Gastroesophageal sphincter (tissue), 4 donors: Measurements from ENCODE around the gene CEP97. TPM values are rescaled to one million over a fixed set of nuclear protein-coding genes. Genes with fewer than 3 reads are reported as not detected.

Experiments used
- ATAC-seq: fragments of 150-250 bp; one replicate; pipeline ENCODE4 v1.9.1; 2016; ENCODE audit warnings: mild to moderate bottlenecking, moderate library complexity
- H3K27ac ChIP-seq, 4 donors: fragments of 200-600 bp; sonication (generic) in 3 of 4; 1 replicate in 3 of 4; 2 replicates in 1 of 4; pipeline ENCODE4 v1.5.1; 2016 to 2019
- H3K27me3 ChIP-seq: fragments of 200-600 bp; sonication (generic); one replicate; pipeline ENCODE4 v1.5.1; 2019
- H3K36me3 ChIP-seq, 2 donors: fragments of 200-600 bp; sonication (generic); one replicate each; pipeline ENCODE4 v1.5.1; 2019; ENCODE audit warnings: control low read depth in 1 of 2
- H3K4me1 ChIP-seq, 3 donors: fragments of 200-600 bp; sonication (generic); 1 replicate in 2 of 3; 2 replicates in 1 of 3; pipeline ENCODE4 v1.5.1; 2016 to 2019; ENCODE audit warnings: control low read depth in 2 of 3
- H3K4me3 ChIP-seq, 2 donors: fragments of 200-600 bp; sonication (generic); one replicate each; pipeline ENCODE4 v1.5.1; 2019; ENCODE audit warnings: mild to moderate bottlenecking in 1 of 2, moderate library complexity in 1 of 2
- H3K9me3 ChIP-seq, 3 donors: fragments of 200-600 bp; sonication (generic); one replicate each; pipeline ENCODE4 v1.5.1; 2017 to 2019; ENCODE audit warnings: control low read depth in 2 of 3
- EP300 ChIP-seq: sonication (generic); formaldehyde crosslinking; IDR thresholded peaks from one replicate; pipeline ENCODE4 v1.6.1; 2017; ENCODE audit warnings: antibody characterized with exemption, mild to moderate bottlenecking
- POLR2A ChIP-seq, 2 donors: fragments of 450-650 bp; IDR thresholded peaks; one replicate each; pipeline ENCODE4 v1.6.1; 2017; ENCODE audit warnings: antibody characterized with exemption in 2 of 2, mild to moderate bottlenecking in 2 of 2, moderate library complexity in 1 of 2
- POLR2AphosphoS5 ChIP-seq: sonication (generic); formaldehyde crosslinking; IDR thresholded peaks from one replicate; pipeline ENCODE4 v1.6.1; 2017; ENCODE audit warnings: antibody characterized with exemption
- WGBS, 2 donors: methylation state at CpG; one replicate each; pipeline ENCODE4 v1.1.5; 2018; ENCODE audit warnings: low coverage in 1 of 2; 5-methylcytosine and 5-hydroxymethylcytosine counted together
- total RNA-seq, 4 donors: library from RNA; depleted of rRNA; stranded (reverse); fragments of >200 nt; gene quantifications; one replicate each; pipeline ENCODE4 v1.1.0, GENCODE V29; 2016
- TF ChIP-seq, protein P1 (sequence below), 4 experiments: fragments of 200-600 bp in 2 of 4; fragments of 450-650 bp in 2 of 4; sonication (generic) in 1 of 4; IDR thresholded peaks; one replicate each; pipeline ENCODE4 v1.5.1; 2017 to 2019; ENCODE audit warnings: antibody characterized with exemption in 4 of 4, mild to moderate bottlenecking in 2 of 4, moderate library complexity in 2 of 4

Gene CEP97
- total RNA-seq, 4 donors from 2014 or later, result 7.8 to 11.4 (median 8.8) TPM

DNA sequence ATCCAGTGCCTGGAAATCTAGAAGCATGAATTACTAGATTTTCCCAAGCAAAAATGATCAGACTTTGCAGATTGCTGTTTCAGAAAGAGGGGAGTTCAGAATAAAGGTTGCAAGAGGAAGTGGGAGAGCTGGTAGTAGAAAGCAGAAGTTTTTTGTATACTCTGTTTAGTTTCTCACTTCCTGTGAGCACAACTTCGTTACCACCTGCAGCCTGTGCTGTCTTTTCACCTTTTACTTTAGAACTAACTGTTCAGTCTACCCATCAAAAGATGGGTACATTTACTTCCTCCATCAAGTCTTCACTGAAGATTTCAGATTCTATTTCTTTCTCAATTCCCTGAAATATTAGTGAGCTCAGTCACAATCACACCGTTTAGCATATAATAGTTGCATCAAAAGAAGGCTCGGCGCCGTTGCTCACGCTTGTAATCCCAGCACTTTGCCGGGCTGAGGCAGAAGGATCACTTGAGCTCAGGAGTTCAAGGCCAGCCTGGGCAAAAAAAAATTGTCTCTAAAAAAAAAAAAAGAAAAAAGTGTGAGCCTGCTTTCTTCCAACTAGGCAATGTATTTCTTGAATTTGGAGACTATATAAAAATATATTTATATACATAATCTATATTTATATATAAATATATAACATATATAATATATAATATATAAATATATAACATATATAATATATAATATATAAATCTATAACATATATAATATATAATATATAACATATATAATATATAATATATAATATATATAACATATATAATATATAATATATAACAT is 1.8 kb upstream of the CEP97 start:
- TF ChIP-seq POLR2A (IDR thresholded peaks at IDR 0.05), result no peak
- TF ChIP-seq, protein P1, sequence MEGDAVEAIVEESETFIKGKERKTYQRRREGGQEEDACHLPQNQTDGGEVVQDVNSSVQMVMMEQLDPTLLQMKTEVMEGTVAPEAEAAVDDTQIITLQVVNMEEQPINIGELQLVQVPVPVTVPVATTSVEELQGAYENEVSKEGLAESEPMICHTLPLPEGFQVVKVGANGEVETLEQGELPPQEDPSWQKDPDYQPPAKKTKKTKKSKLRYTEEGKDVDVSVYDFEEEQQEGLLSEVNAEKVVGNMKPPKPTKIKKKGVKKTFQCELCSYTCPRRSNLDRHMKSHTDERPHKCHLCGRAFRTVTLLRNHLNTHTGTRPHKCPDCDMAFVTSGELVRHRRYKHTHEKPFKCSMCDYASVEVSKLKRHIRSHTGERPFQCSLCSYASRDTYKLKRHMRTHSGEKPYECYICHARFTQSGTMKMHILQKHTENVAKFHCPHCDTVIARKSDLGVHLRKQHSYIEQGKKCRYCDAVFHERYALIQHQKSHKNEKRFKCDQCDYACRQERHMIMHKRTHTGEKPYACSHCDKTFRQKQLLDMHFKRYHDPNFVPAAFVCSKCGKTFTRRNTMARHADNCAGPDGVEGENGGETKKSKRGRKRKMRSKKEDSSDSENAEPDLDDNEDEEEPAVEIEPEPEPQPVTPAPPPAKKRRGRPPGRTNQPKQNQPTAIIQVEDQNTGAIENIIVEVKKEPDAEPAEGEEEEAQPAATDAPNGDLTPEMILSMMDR (IDR thresholded peaks at IDR 0.05), result no peak
- no peak for TF ChIP-seq EP300
- TF ChIP-seq POLR2AphosphoS5, result no peak
- WGBS, 2 donors, result 74 to 75% methylated on average over 6 to 7 of the region's 7 CpGs
- no peak for ATAC-seq
- no peak overlapping the region for H3K27ac ChIP-seq
- no peaks in the 10 kb centered on the region for H3K27me3 ChIP-seq
- H3K36me3 ChIP-seq, result peaks cover 0 to 3% of the 10 kb centered on the region in 2 donors
- no peak overlapping the region for H3K4me3 ChIP-seq
- H3K4me1 ChIP-seq, result peaks cover 0 to 22% (median 0%) of the 10 kb centered on the region in 3 donors
- H3K9me3 ChIP-seq, result no peaks in the 10 kb centered on the region

DNA sequence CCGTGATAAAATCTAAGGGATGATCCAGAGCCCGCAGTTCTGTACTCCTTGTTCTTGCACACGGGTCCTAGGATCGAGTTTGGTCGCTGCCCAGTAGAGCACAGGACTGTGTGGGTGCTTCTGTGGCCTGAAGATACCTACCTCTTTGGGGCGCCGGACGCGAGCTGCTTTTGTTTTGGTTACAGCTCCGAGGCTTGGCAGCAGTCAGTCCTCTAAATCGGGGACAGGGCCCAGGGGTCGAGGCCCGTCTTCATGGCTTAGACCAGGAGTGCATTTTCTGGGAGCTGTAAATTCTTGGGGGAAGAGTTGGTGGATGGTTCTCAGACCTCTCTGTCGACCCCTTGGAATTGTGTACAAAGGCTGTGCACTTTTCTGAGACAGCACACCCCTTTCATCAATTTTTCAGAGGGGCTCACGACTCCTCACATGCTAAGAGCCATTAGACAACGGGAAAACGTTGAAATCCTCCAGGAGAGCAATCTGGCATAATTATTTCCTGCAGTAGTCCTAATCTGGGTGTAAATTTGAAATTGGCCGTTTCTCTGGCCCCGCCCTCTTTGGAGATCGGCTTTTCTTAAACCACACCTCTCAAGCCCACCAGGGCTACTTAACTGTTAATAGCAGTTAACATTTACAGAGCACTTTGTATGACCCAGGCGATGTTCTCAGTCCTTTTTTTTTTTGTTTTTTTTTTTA is 928 bp downstream of the CEP97 start:
- TF ChIP-seq POLR2A (IDR thresholded peaks at IDR 0.05) (no peak), POLR2AphosphoS5 (no peak), EP300 (no peak)
- TF ChIP-seq, protein P1 (IDR thresholded peaks at IDR 0.05), result no peak
- peaks cover 0 to 27% of the 10 kb centered on the region in 2 donors for H3K36me3 ChIP-seq
- 0 to 1% methylated on average over 6 to 12 of the region's 21 CpGs for WGBS, 2 donors
- peak overlapping the region; percentile 78 to 80 for H3K4me3 ChIP-seq
- H3K9me3 ChIP-seq, result no peaks in the 10 kb centered on the region
- H3K27me3 ChIP-seq, result no peaks in the 10 kb centered on the region
- H3K4me1 ChIP-seq, result peaks cover 0 to 22% (median 0%) of the 10 kb centered on the region in 3 donors
- ATAC-seq, result no peak
- peak overlapping the region; percentile 26 to 86 (median 83) for H3K27ac ChIP-seq

DNA sequence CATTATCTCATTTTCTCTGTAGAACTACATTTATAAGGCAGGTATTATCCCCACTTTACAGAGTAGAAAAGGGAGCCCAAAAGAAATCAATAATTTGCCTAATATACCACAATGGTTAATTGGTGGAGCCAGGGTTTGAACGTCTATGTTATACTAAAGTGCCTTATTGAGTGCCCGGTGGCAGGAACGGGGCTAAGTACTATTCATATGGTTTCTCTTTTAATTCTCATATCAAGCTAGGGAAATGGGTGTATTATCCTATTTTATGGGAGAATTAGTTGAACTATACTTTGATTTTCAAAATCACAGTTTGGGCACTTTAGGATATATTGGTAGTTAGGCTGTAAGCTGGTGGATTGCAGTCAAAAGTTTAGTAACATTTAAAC is 1.5 kb downstream of the CEP97 start:
- ATAC-seq, result no peak
- 13 to 38% methylated on average over 3 of the region's 3 CpGs for WGBS, 2 donors
- Histone ChIP-seq H3K4me3 (peak overlapping the region; percentile 78 to 80), H3K27me3 (no peaks in the 10 kb centered on the region), H3K9me3 (no peaks in the 10 kb centered on the region), H3K36me3 (peaks cover 0 to 30% of the 10 kb centered on the region in 2 donors), H3K27ac (no peak overlapping the region), H3K4me1 (peaks cover 0 to 22% (median 0%) of the 10 kb centered on the region in 3 donors)
- TF ChIP-seq POLR2AphosphoS5, result no peak
- TF ChIP-seq, protein P1 (IDR thresholded peaks at IDR 0.05), result no peak
- TF ChIP-seq EP300, result no peak
- TF ChIP-seq POLR2A (IDR thresholded peaks at IDR 0.05), result no peak

DNA sequence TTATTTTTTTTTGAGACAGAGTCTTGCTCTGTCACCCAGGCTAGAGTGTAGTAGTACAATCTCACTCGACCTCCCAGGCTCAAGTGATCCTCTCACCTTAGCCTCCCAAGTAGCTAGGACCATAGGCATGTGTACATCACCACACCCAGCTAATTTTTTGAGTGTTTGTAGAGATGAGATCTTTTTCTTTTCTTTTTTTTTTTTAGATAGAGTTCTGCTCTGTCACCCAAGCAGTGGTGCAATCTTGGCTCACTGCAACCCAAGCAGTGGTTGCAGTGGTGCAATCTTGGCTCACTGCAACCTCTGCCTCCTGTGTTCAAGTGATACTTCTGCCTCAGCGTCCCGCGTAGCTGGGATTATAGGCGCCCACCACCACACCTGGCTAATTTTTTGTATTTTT is 5.2 kb downstream of the CEP97 start:
- no peak for ATAC-seq
- Histone ChIP-seq H3K27me3 (no peaks in the 10 kb centered on the region), H3K4me3 (no peak overlapping the region), H3K9me3 (no peaks in the 10 kb centered on the region), H3K4me1 (peaks cover 0 to 14% (median 0%) of the 10 kb centered on the region in 3 donors), H3K36me3 (peaks cover 0 to 67% of the 10 kb centered on the region in 2 donors), H3K27ac (no peak overlapping the region)
- WGBS, 2 donors, result 89 to 100% methylated on average over 1 to 5 of the region's 5 CpGs
- no peak for TF ChIP-seq EP300
- TF ChIP-seq, protein P1 (IDR thresholded peaks at IDR 0.05), result no peak
- TF ChIP-seq POLR2A (IDR thresholded peaks at IDR 0.05), result no peak
- TF ChIP-seq POLR2AphosphoS5, result no peak
